ENCODE results near the gene ITPR1.

- TF ChIP-seq POLR2A (IDR thresholded peaks at IDR 0.05): no peak
- no peak for TF ChIP-seq CTCF (IDR thresholded peaks at IDR 0.05)
Observed at GRCh38 chr3:4757575-4758248, 264.6 kb downstream of the ITPR1 start.
